CD4-positive, alpha-beta T cell treated with Interleukin-21 for 1 hour (primary cell): Measurements from ENCODE around the gene POU2F1.

Experiments used
- DNase-seq: peaks from one replicate; pipeline ENCODE4 v3.0.0-alpha.2; 2020

Gene POU2F1

GRCh38 chr1:167325151-167325550 lies 104.5 kb downstream of the POU2F1 start:
- DNase-seq, result no peak

- no peak for DNase-seq
Measured at GRCh38 chr1:167328306-167328815, 107.7 kb downstream of the POU2F1 start.

GRCh38 chr1:167328816-167329483 lies 108.3 kb downstream of the POU2F1 start:
- DNase-seq, result no peak

GRCh38 chr1:167330601-167331293 lies 110.1 kb downstream of the POU2F1 start:
- no peak for DNase-seq

- DNase-seq, result no peak
Measured at GRCh38 chr1:167331650-167332049, 111.0 kb downstream of the POU2F1 start.

- no peak for DNase-seq
Measured at GRCh38 chr1:167332503-167332902, 111.8 kb downstream of the POU2F1 start.

GRCh38 chr1:167333124-167333523 lies 112.4 kb downstream of the POU2F1 start:
- no peak for DNase-seq

- no peak for DNase-seq
Measured at GRCh38 chr1:167333703-167334102, 113.0 kb downstream of the POU2F1 start.

- DNase-seq, result no peak
Measured at GRCh38 chr1:167339405-167339804, 118.7 kb downstream of the POU2F1 start.

- DNase-seq, result peak; percentile 8
Measured at GRCh38 chr1:167342846-167343245, 122.2 kb downstream of the POU2F1 start.

- DNase-seq, result no peak
Measured at GRCh38 chr1:167344112-167344511, 123.4 kb downstream of the POU2F1 start.

GRCh38 chr1:167344615-167345385 lies 124.1 kb downstream of the POU2F1 start:
- DNase-seq, result no peak

GRCh38 chr1:167345386-167345733 lies 124.7 kb downstream of the POU2F1 start:
- DNase-seq, result no peak

- no peak for DNase-seq
Measured at GRCh38 chr1:167357305-167357704, 136.6 kb downstream of the POU2F1 start.

- no peak for DNase-seq
Measured at GRCh38 chr1:167359295-167359694, 138.6 kb downstream of the POU2F1 start.

- DNase-seq, result no peak
Measured at GRCh38 chr1:167360120-167360519, 139.4 kb downstream of the POU2F1 start.

GRCh38 chr1:167362638-167363037 lies 142.0 kb downstream of the POU2F1 start:
- no peak for DNase-seq

GRCh38 chr1:167364826-167365225 lies 144.1 kb downstream of the POU2F1 start:
- DNase-seq, result no peak

GRCh38 chr1:167365360-167365759 lies 144.7 kb downstream of the POU2F1 start:
- DNase-seq, result no peak

GRCh38 chr1:167367705-167368104 lies 147.0 kb downstream of the POU2F1 start:
- DNase-seq, result no peak

- DNase-seq, result no peak
Measured at GRCh38 chr1:167369175-167369574, 148.5 kb downstream of the POU2F1 start.

GRCh38 chr1:167369933-167370332 lies 149.2 kb downstream of the POU2F1 start:
- no peak for DNase-seq

GRCh38 chr1:167371030-167371429 lies 150.3 kb downstream of the POU2F1 start:
- no peak for DNase-seq

GRCh38 chr1:167373398-167373797 lies 152.7 kb downstream of the POU2F1 start:
- no peak for DNase-seq
